Endothelial cell of hepatic sinusoid (primary cell): Measurements from ENCODE around the gene AGMAT.

Source experiments
- in situ Hi-C: cut with HindIII; loops from 2 replicates; pipeline ENCODE4 v1.10.0; 2017; ENCODE audit warnings: low sequenced_read_pairs

Gene AGMAT

GRCh38 chr1:15616373-15617172, 31.7 kb upstream of the AGMAT start:
- in situ Hi-C loops = no loop called here

DNA sequence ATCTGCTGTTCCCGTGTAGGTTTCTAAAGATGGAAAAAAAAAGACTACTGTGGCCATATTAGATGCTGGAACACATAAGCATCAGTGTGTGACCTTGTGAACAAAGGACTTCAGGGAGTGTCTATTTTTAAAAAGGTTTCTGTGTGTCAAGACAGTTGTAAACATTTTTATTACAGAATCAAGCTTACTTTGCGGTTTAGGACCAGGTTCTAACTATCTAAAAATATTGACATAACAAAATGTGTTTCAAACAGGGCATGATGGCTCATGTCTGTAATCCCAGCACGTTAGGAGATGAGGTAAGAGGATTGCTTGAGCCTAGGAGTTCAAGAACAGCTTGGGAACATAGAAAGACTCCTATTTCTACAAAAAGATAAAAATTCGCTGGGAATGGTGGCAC, 25.3 kb upstream of the AGMAT start:
- in situ Hi-C loops = loop anchor here (5.0 kb wide), 1 partner anchor 42 kb away; no protein-coding TSS in a partner anchor

DNA sequence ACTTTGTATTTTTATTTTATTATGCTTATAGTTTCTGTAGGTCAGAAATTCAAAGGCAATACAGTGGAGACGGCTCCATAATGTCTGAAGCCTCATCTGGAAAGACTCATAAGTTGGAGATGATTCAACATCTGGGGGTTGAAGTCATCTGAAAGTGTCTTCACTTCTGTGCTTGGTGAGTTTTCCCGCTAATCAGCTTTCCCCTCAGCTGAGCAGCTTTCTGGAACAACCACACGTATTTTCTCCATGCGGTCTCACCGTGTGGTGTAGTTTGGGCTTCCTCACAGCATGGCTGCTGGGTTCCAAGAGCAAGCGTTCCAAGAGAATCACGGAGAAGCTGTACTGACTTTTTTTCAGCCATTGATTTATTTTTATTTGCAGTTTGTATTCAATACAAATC, 24.8 kb upstream of the AGMAT start:
- in situ Hi-C loops = loop anchor here (5.0 kb wide), 1 partner anchor 43 kb away; no protein-coding TSS in a partner anchor

DNA sequence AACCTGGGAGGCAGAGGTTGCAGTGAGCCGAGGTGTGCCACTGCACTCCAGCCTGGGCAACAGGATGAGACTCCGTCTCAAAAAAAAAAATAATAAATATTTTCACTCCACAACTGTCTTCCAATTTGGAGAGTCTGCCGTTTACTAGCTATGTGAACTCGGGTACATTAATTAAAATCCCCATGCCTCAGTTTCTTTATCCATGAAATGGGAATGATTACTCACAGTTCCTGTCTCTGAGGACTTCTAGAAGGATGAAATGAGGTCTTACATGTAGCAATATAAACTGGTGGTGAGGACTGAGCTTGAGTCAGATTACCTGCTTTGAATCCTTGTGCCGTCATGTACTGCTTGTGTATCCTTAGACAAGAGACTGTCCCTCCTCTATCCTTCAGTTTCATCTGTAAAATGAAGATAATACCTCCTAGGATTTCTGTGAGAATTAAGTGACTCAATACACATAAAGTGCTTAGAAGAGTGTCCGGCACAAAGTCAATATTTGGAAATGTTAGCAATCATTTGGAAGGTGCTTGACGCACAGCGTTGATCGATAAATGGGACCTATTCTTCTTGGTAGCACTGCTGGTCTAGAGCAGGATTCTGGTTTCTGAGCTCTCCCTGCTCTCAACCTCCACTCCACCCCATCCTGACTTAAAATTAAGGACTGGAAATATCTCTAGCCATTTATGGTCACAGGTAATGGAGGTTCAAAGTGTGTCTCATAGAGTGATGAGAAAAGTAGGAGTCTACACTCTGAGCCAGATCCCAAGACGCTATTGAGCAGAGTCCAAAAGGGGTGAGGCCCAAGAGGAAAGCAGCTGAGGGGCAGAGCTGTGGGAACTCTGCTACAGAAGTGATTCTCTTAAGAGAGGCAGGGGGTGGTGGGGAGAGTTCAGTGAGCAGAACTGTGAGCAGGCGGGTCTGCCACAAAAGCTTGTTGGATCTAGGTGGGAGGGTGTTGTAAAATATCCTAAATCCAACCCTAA, 20.8 kb upstream of the AGMAT start:
- in situ Hi-C loops = no loop called here

DNA sequence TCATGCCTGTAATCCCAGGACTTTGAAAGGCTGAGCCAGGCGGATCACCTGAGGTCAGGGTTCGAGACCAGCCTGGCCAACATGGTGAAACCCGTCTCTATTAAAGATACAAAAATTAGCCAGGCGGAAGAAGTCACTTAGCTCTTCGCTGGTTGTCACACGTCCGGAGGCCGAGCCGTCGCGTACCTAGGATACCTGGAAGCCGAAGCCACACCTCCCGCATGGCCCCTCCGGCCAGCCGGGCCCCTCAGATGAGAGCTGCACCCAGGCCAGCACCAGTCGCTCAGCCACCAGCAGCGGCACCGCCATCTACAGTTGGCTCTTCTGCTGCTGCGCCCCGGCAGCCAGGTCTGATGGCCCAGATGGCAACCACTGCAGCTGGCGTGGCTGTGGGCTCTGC, 19.5 kb upstream of the AGMAT start:
- in situ Hi-C loops = loop anchor here (5.0 kb wide), 1 partner anchor 118 kb away; no protein-coding TSS in a partner anchor

DNA sequence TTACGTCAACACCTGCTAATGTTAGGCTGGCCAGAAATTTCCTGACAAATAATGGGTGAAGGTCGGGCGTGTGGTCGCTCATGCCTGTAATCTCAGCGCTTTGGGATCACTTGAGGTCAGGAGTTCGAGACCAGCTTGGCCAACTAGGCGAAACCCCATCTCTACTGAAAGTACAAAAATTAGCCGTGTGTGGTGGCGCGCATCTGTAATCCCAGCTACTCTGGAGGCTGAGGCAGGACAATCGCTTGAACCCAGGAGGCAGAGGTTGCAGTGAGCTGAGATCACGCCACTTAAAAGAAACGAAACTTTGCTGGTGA, 19.1 kb upstream of the AGMAT start:
- in situ Hi-C loops = loop anchor here (5.0 kb wide), 1 partner anchor 118 kb away; no protein-coding TSS in a partner anchor

DNA sequence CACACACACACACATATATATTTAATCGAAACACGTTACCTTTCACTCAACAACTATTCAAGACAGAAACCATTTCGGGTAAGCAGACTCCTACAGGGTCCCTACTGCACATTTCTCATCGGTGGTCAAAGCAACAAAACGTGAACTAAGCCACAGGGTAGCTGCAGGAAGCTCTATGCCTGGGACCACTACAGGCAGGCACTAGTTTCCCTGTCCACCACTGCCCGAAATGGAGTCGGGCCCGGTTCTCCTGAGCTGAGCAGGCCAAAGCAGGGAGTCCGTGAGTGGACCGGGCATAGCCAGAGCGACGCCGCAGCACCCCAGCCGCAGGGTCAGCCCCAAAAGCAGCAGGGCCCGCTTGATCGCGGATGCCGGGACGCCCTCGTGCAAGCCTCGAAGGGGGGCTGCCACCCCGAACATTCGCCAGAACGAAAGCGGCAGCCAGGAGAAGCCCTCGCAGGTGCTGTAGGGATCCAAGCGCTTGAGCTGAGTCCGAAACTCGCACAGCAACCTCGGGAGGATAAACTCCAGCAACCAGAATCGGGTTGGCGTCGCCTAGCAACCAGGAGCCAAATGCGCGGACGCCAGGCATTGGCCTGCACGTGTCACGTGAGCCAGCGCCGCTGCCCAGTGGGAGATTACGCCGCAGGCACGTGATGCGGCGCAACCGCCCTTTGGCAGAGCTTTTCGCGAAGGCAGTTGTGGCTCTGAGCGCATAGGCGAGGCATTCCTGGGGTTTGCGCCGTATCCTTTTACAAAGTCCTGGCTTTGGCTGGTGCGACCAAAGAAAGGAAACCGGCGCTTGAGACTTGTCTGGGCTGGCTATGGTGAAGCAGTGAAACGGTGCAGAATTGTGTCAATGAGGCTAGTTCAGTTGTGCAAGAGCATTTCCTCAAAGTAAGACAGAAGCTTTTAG, 18.5 kb upstream of the AGMAT start:
- in situ Hi-C loops = loop anchor here (5.0 kb wide), 1 partner anchor 119 kb away; no protein-coding TSS in a partner anchor

DNA sequence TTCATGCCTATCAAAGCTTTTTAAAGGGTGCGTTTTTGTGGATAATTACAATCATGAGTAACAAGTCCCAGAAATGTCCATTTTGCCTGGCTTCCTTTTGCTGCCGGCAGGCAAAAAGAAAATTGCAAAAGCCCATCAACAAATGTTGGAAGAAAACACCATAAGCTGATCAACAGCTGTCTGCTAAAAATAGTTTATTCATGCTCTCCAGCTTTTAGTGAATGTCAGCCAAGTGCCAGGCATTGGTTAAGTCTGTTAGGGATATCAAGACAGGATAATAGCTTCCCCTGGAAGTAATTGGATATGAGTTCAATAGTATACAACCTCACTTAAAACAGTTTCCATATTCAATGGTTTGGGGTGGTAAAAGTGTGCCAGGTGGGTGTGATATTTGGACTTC, 13.6 kb upstream of the AGMAT start:
- in situ Hi-C loops = no loop called here

DNA sequence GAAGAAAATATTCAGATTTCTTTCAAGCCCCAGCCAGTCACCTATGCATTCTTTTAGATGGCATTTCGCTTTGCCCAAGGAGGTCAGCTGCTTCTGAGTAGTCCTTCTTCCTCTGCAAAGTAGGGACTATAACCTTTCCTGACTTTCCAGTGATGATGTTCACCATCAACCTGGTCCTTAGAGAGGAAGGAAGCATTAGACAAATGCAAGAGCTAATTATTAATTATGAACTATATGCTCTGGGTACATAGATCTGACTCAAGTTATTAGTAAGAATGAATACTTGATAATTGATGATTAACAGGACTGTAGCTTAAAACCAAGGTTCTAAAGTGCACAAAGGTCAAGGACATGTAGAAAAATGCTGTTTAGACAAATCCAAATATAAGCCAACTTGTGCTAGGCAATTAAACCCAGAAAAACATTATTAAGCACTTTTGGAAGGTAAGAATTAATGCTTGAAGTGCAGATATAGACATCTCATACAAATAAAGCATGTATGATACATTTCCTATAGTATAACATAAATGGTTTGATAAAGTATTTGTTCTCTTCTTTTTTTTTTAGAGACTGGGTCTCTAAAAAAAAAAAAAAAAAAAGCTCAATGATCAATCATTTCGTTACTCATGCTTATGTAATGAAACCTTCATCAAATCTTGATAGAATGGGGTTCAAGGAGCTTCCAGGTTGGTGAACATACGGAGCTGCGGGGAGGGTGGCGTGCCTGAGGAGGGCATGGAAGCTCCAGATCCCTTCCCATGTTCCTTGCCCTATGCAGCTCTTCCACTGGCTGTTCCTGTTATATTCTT, 11.2 kb upstream of the AGMAT start:
- in situ Hi-C loops = no loop called here

DNA sequence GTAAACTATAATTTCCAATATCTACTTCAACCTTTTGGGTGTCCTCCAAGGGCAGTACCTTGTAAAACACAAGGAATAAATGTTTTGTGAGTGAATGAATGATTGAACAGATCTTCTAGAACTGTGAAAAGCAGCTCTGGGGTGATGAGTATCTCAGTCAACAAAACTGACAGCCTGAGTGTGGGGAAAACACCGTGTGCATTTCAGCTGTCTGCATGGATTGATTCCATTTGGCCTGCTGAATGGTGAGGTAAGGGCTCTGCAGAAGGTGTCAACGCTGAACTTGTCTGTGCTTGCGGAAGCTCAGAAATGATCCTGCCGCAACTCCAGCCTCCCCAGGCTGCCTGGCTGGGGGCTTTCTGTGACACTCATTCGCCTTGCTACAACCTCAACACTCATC, 7.4 kb upstream of the AGMAT start:
- in situ Hi-C loops = no loop called here

- in situ Hi-C loops = no loop called here
Measured at GRCh38 chr1:15583016-15583706, 1.7 kb downstream of the AGMAT start.

DNA sequence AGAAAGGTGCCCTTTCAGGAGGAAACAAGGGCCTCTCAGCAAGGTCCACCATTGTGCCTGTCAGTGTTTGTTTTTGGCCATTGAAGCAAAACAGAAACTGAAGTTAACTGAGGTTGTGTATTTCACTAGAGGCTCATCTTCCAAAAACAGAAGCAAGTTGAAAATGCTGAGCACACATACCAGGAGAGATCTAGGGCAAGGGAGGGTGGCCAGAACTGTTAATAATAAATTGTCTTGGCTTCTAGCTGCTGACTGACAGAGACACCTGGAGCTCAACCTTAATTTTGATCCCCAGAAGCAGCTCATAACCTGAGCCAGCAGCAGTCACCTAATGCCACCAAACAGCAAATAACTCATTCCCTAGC, 5.2 kb downstream of the AGMAT start:
- in situ Hi-C loops = no loop called here

GRCh38 chr1:15578921-15579682, 5.7 kb downstream of the AGMAT start:
- in situ Hi-C loops = no loop called here

DNA sequence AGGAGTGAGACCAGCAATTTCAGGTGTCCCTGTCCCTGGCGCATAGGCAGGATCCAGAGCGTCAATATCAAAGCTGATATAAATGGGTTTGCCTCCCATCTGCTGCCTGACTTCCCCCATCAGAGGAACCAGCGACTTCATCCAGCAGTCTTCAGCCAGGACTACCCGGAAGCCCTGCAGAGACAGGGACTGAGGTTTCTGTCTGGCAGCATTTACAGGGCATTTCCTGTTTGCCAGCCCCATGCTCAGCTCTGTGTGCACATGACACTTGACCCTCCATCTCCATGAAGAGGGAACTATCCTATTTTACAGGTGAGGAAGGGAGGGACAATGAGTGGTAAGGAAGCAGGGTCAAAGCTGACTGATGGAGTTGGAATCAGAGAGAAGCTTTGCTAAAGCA, 7.2 kb downstream of the AGMAT start:
- in situ Hi-C loops = no loop called here

GRCh38 chr1:15575549-15576150, 9.2 kb downstream of the AGMAT start:
- in situ Hi-C loops = no loop called here

DNA sequence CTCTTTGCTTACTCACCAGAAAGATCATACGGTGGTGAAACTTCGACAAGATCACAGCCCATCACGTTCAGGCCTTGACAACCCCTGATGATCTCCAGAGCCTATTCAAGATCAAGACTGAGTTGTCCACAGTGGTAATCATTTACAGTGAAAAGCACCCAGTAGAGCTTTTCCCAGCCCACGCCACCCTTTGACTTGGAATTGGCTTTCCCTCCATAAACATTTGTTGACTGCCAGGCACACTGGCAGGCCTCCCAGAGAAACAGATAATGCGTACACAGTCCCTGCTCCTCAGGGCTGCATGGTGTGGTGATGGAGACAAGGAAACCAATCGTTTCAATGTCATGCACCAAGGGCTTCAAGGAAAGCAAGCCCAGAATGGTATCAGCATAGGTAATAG, 10.1 kb downstream of the AGMAT start:
- in situ Hi-C loops = no loop called here

GRCh38 chr1:15573477-15573876, 11.4 kb downstream of the AGMAT start:
- in situ Hi-C loops = no loop called here

DNA sequence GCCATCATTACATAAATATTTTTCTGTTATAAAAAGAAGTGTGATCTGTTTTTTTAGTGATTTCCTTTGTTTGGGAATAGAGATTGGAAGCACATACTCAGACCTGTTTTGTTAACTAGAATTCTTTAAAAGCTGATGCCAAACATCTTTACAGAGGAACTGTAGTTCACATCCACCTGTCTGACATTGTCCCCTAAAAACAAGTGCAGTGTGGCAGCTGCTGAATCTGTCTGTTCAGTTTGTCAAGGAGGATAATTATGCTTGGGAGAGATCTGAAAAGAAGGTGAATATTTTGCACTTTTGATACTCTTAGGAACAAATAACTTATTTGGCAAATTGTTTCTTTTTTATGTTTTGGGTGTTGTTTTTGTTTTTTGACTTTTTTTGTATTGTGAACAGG, 13.6 kb downstream of the AGMAT start:
- in situ Hi-C loops = no loop called here
